ENCODE results near the gene DLL1. TPM values are rescaled to one million over a fixed set of nuclear protein-coding genes. Genes with fewer than 3 reads are reported as not detected.

Gene DLL1
- total RNA-seq, 1 donor = 0.86 TPM

GRCh38 chr6:170282512-170283158 lies 8.2 kb downstream of the DLL1 start:
- no peak for TF ChIP-seq CTCF (IDR thresholded peaks at IDR 0.05; ENCODE audit: insufficient read depth, low read depth, low read length)
- H3K4me3 ChIP-seq (ENCODE audit: low read depth, low read length) = no peak overlapping the region
- no peak for DNase-seq (ENCODE audit: low read depth)

GRCh38 chr6:170281331-170282292 lies 9.3 kb downstream of the DLL1 start:
- no peak for DNase-seq (ENCODE audit: low read depth)
- no peak for TF ChIP-seq CTCF (IDR thresholded peaks at IDR 0.05; ENCODE audit: insufficient read depth, low read depth, low read length)
- H3K4me3 ChIP-seq (ENCODE audit: low read depth, low read length) = no peak overlapping the region

- H3K4me3 ChIP-seq (ENCODE audit: low read depth, low read length) = peak overlapping the region; percentile 50
- no peak for TF ChIP-seq CTCF (IDR thresholded peaks at IDR 0.05; ENCODE audit: insufficient read depth, low read depth, low read length)
- no peak for DNase-seq (ENCODE audit: low read depth)
These were observed 10.2 kb downstream of the DLL1 start for GRCh38 chr6:170280689-170281045.

- H3K4me3 ChIP-seq (ENCODE audit: low read depth, low read length) = peak overlapping the region; percentile 50
- TF ChIP-seq CTCF (IDR thresholded peaks at IDR 0.05; ENCODE audit: insufficient read depth, low read depth, low read length) = no peak
- peak; percentile 40 for DNase-seq (ENCODE audit: low read depth)
These were observed 10.7 kb downstream of the DLL1 start for GRCh38 chr6:170279977-170280688.

GRCh38 chr6:170279426-170279825 lies 11.5 kb downstream of the DLL1 start:
- H3K4me3 ChIP-seq (ENCODE audit: low read depth, low read length) = no peak overlapping the region
- no peak for DNase-seq (ENCODE audit: low read depth)
- TF ChIP-seq CTCF (IDR thresholded peaks at IDR 0.05; ENCODE audit: insufficient read depth, low read depth, low read length) = no peak

GRCh38 chr6:170278743-170279094 lies 12.2 kb downstream of the DLL1 start:
- no peak for DNase-seq (ENCODE audit: low read depth)
- no peak overlapping the region for H3K4me3 ChIP-seq (ENCODE audit: low read depth, low read length)
- TF ChIP-seq CTCF (IDR thresholded peaks at IDR 0.05; ENCODE audit: insufficient read depth, low read depth, low read length) = no peak

Data from fibroblast of villous mesenchyme (primary cell).